Measurements from ENCODE around the gene LIN7A.

Gene LIN7A

GRCh38 chr12:80937391-80938238, at the start of gene LIN7A:
Gene LIN7A, minus strand, starts transcription at chr12:80937934. Its CDS starts 212 bp downstream, at chr12:80937722.
- no peak for DNase-seq (ENCODE audit: low read depth)

GRCh38 chr12:80986224-80986623, 48.5 kb upstream of the LIN7A start:
- DNase-seq (ENCODE audit: low read depth): no peak

GRCh38 chr12:80979816-80980215, 42.1 kb upstream of the LIN7A start:
- no peak for DNase-seq (ENCODE audit: low read depth)

- no peak for DNase-seq (ENCODE audit: low read depth)
Measured at GRCh38 chr12:80979251-80979650, 41.5 kb upstream of the LIN7A start.

- no peak for DNase-seq (ENCODE audit: low read depth)
Measured at GRCh38 chr12:80977346-80977745, 39.6 kb upstream of the LIN7A start.

GRCh38 chr12:80968326-80968725, 30.6 kb upstream of the LIN7A start:
- DNase-seq (ENCODE audit: low read depth): no peak

- DNase-seq (ENCODE audit: low read depth): no peak
Measured at GRCh38 chr12:80967565-80967964, 29.8 kb upstream of the LIN7A start.

- DNase-seq (ENCODE audit: low read depth): no peak
Measured at GRCh38 chr12:80966001-80966400, 28.3 kb upstream of the LIN7A start.

GRCh38 chr12:80958162-80958561, 20.4 kb upstream of the LIN7A start:
- DNase-seq (ENCODE audit: low read depth): no peak

- no peak for DNase-seq (ENCODE audit: low read depth)
Measured at GRCh38 chr12:80954857-80955520, 17.3 kb upstream of the LIN7A start.

GRCh38 chr12:80952443-80952842, 14.7 kb upstream of the LIN7A start:
- DNase-seq (ENCODE audit: low read depth): no peak

- DNase-seq (ENCODE audit: low read depth): no peak
Measured at GRCh38 chr12:80946591-80946990, 8.9 kb upstream of the LIN7A start.

GRCh38 chr12:80943338-80943737, 5.6 kb upstream of the LIN7A start:
- no peak for DNase-seq (ENCODE audit: low read depth)

- DNase-seq (ENCODE audit: low read depth): no peak
Measured at GRCh38 chr12:80941916-80942315, 4.2 kb upstream of the LIN7A start.

- DNase-seq (ENCODE audit: low read depth): no peak
Measured at GRCh38 chr12:80939231-80939950, 1.7 kb upstream of the LIN7A start.

- DNase-seq (ENCODE audit: low read depth): no peak
Measured at GRCh38 chr12:80938397-80938796, 663 bp upstream of the LIN7A start.

GRCh38 chr12:80936642-80937390, 918 bp downstream of the LIN7A start:
- DNase-seq (ENCODE audit: low read depth): no peak

- no peak for DNase-seq (ENCODE audit: low read depth)
Measured at GRCh38 chr12:80936353-80936641, 1.4 kb downstream of the LIN7A start.

GRCh38 chr12:80935111-80935510, 2.6 kb downstream of the LIN7A start:
- DNase-seq (ENCODE audit: low read depth): no peak

GRCh38 chr12:80925983-80926382, 11.8 kb downstream of the LIN7A start:
- DNase-seq (ENCODE audit: low read depth): no peak

GRCh38 chr12:80925237-80925636, 12.5 kb downstream of the LIN7A start:
- DNase-seq (ENCODE audit: low read depth): no peak

GRCh38 chr12:80924437-80924836, 13.3 kb downstream of the LIN7A start:
- DNase-seq (ENCODE audit: low read depth): no peak

All from stromal cell of bone marrow (primary cell).